Hindlimb muscle (tissue), 1 donor: ENCODE measurements around the gene PROCA1. TPM values are rescaled to one million over a fixed set of nuclear protein-coding genes. Genes with fewer than 3 reads are reported as not detected.

Experiments used
- DNase-seq: peaks from one replicate; pipeline ENCODE4 v3.0.0-alpha.2; 2013
- polyA plus RNA-seq: library from polyadenylated mRNA; unstranded; fragments of 120-200 nt; gene quantifications from one replicate; pipeline ENCODE4 v1.2.1, GENCODE V29; 2013; ENCODE audit not compliant: insufficient read length

PROCA1 gene
- polyA plus RNA-seq, result 3.5 TPM

GRCh38 chr17:28711723-28712031, at the start of gene PROCA1:
PROCA1 (minus strand) TSS chr17:28711888; CDS start chr17:28711660, 228 bp downstream.
- DNase-seq, result no peak

- no peak for DNase-seq
Observed at GRCh38 chr17:28760601-28761562, 49.2 kb upstream of the PROCA1 start.

DNA sequence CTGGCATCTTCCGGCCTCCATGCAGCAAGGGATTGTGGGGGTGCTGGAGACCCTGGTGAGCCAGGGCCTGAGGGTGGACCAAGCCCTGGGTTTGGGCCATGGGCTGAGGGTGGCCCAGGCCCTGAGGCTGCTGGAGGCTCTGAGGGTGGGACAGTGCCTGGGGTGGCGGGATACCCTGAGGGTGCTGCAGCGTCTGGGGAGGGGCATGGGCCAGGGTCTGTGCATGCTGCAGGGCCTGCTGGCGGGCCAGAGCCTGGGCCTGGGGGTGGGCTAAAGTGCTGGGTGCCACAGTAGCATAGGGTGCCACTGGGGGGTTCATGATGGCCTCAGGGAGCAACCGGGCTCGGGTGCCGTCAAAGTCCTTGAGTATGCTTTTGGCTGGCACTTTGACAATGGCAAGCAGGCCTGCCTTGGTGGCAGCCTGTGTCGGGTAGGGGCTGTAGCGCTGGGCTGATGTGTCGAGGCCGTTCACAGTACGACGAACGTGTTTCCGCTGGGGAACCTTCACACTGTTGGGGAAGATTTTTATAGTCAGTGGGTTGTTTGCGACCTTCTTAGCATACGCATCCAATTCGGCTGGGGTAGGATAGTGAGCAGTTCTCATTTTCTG, 47.7 kb upstream of the PROCA1 start:
- DNase-seq, result no peak

DNA sequence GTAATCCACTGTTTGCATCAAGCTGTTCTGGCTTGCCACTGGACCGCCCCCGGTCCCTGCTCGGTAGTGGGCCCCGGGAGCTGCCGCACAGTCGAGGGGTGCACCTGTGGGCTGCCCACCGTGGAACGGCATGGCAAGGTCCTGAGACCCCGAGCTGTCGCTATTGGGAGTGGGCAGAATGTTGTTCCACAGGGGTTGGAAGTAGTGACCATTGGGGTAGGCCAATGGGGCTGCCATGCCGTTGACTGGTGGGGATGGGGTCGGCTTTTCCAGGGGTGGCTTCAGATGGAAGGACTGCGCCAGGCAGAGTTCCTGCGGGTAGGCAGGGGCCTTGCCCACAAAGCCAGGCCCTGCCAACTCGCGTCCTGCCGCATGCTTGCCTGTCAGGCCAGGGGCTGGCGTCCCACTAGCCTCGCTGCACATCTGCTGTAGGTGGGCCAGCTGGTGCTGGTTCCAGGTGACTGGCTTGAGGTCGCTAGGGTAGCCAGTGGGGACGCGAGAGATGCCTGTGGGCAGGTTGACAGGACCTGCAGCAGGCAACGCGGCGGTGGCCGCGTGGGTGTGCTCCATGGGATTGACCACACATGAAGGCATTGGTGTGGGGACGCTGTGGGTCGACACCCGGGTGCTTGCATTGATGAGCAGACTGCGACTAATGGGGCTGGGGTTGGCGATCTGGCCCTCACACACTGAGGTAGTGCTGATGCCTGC, 46.9 kb upstream of the PROCA1 start:
- no peak for DNase-seq

DNA sequence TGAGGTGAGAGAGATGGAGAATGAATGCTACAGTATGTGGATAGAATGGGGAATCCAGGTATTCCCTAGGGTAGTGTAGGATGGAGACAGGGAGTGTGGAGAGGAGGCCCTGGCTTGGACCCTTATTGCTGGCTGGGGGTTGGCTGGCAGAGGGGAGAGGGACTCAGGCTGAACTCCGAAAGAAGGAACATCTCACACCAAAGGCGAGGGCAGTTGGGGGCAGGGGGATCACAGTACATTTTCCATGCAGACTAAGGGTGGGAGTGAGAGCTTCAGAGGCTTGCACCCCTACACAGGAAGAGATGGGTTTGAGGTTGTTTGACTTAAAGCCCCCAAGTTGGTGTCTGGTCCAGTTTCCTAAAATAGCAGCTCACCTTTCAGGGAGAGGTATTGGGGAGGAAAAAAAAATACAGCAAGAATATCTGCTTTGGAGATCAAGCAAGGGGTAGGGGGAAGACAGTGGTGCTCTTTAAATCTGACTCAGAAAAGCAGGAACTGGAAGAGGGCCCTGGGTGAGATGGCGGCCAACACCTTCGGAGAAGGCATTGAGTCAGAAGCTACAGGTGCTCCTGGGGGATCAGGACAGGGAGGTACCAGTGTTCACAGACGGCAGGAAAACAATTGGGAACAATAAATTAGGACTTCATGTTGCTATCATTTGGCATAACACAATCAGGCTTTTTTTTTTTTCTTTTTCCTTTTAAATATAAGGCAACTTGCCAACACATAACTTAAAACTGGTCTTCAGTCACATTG, 44.5 kb upstream of the PROCA1 start:
- no peak for DNase-seq

DNA sequence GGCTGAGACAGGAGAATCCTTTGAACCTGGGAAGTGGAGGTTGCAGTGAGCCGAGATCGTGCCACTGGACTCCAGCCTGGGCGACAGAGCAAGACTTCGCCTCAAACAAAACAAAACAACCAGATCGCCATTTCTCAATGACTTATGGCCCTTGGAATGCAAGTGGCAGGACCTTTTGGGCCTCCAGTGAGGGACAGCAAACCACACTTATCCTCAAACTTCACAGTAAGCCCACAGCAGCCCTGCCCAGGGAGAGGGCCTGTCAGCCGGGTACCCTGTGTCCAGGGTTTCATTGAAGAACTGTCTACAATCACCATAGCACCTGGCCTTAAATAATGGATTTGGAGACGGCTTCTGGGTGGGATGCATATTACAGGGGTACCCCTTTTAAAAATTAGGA, 43.8 kb upstream of the PROCA1 start:
- DNase-seq, result no peak

DNA sequence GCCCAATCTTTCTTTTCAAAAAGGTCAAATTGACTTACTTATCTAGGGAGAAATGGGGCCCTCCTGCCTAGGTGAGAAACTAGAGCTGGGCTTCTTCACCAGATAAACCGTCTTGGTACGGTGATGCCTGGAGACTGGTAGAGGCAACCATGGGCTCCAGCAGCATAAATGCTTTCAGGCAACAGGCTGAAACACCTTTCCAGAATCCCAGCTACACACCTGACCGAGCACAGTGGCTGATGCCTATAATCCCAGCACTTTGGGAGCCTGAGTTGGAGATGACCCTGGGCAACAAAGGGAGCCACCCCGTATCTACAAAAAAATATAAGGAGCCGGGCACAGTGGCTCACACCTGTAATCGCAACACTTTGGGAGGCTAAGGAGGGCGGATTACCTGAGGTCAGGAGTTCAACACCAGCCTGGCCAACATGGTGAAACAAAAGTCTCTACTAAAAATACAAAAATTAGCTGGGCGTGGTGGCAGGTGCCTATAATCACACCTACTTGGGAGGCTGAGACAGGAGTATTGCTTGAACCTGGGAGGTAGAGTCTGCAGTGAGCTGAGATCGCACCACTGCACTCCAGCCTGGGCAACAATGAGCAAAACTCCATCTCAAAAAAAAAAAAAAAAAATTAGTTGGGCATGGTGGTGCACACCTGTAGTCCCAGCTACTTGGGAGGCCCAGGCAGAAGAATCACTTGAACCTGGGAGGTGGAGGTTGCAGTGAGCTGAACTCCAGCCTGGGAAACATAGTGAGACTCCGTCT, 40.1 kb upstream of the PROCA1 start:
- DNase-seq, result no peak

GRCh38 chr17:28750178-28751047, 38.7 kb upstream of the PROCA1 start:
- peak; percentile 87 for DNase-seq

DNA sequence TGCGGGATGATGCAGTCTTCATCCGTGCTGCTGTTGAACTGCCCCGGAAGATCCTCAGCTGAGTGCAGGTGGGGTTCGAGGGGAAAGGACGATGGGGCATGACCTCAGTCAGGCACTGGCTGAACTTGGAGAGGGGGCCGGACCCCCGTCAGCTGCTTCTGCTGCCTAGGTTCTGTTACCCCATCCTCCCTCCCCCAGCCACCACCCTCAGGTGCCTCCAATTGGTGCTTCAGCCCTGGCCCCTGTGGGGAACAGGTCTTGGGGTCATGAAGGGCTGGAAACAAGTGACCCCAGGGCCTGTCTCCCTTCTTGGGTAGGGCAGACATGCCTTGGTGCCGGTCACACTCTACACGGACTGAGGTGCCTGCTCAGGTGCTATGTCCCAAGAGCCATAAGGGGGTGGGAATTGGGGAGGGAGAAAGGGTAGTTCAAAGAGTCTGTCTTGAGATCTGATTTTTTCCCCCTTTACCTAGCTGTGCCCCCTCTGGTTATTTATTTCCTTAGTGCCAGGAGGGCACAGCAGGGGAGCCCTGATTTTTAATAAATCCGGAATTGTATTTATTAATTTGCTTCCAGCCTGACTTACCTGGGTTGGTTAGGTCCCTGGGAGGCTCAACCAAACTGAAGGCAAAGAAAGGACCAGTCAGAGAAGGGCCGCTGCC, 38.0 kb upstream of the PROCA1 start:
- no peak for DNase-seq

DNA sequence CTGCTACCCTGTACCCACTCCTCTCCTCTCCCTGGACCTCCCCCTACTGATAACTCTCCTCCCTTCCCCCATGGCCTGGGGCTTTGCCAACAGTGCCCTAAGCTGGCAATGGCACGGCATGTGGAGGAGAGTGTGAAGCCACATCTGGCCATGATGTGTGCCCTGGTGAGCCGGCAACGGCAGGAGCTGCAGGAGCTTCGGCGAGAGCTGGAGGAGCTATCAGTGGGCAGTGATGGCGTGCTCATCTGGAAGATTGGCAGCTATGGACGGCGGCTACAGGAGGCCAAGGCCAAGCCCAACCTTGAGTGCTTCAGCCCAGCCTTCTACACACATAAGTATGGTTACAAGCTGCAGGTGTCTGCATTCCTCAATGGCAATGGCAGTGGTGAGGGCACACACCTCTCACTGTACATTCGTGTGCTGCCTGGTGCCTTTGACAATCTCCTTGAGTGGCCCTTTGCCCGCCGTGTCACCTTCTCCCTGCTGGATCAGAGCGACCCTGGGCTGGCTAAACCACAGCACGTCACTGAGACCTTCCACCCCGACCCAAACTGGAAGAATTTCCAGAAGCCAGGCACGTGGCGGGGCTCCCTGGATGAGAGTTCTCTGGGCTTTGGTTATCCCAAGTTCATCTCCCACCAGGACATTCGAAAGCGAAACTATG, 37.3 kb upstream of the PROCA1 start:
- DNase-seq, result no peak

- DNase-seq, result no peak
Observed at GRCh38 chr17:28747801-28748750, 36.4 kb upstream of the PROCA1 start.

GRCh38 chr17:28747051-28747691, 35.5 kb upstream of the PROCA1 start:
- no peak for DNase-seq

DNA sequence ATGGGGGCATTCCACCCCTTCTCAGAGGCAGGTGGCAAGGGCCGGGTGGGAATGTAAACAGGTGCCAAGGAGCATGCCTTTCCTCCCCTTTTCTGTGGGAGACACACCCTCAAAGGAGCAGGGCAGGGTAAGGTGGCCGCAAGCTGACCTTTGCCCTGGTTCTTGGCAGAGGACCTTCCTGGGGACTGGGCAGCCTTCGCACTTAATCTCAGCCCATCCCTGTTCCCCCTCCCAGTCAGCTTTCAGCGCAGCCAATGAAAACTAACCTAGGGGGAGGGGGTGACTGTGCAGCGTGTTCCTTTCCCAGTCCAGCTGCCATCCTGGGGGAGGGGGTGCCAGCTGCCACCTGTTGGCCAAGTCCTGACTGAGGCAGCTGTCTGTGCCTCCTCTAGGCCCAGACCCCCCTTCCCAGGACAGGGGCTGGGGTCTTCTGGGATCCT, 34.9 kb upstream of the PROCA1 start:
- DNase-seq, result peak; percentile 39

DNA sequence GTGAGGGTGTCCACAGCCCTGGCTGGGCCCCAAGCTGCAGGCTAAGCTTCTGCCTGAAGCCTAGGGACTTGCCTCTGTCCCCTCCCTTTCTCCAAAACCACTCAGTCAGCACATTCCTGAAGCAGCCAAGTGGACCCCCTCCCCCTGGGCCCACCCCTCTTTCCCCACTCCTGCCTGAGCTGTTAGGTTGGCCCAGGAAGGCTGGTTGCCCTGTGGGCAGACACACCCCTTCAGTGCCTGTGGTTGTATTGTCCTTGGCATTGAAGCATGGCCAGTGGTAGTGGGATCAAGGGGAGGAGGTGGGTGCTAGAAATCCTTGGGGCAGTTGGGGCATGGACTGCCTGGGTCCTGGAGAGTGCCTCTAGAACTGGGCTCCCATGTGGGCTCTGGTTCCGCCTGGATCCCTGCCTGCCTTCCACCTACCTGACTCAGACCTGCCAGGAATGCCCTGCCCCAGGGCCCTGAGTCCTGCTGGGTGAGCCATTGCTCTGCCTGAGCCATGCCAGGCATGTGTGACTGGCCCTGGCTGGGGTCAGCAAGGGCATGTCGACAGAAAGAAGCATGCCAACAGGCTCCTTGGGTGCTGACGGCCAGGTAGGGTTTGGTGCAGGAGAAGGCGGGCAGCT, 34.2 kb upstream of the PROCA1 start:
- no peak for DNase-seq

- DNase-seq, result peak; percentile 66
Observed at GRCh38 chr17:28744972-28745785, 33.5 kb upstream of the PROCA1 start.
